ENCODE data around the gene LDB2. TPM values are rescaled to one million over a fixed set of nuclear protein-coding genes. Genes with fewer than 3 reads are reported as not detected.
"Not testable (repeated sequence)": the region's sequence is repeated elsewhere in the genome, so short reads cannot be mapped to it uniquely, and the experiment has no call there.

LDB2 gene
- total RNA-seq, 1 donor from 2014 or later = not detected

DNA sequence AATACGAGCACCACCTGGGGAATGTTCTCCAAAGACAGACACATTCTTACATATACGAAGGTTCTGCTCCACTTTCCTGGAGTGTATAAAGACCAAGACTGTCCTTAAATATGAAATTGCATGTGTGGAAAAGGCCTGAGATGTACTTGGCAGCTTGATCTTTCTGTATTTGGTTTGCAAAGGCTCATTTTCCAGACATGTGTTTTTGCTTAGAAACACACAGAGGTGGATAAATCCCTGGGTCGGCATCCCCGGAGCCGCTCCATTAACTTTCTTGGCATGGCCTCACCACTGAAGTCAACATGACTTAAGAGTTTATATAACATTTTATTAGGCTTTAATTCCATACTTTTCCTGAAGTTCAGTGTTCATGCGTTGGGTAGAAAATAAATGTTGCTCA is 239.4 kb downstream of the LDB2 start:
- no peak for DNase-seq (ENCODE audit: low read depth)

DNA sequence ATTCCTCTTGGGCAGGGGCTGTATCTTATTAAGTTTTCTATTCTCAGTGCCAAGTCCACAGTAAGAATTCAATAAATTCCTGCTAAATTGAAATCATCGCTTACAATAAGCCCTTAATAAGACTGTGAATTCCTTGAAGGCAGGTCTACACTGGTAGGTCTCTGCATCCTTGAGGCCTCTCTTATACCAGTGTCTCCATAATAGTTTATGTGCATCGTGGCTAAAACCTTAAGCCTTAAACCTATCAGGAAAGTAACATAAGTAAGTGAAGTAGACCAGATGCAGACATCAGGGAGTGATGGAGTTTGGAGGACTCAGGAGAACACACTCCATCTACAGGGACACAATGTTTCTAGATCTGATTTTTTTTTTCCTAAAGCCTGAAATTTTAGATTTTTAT is 240.3 kb downstream of the LDB2 start:
- no peak for DNase-seq (ENCODE audit: low read depth)

DNA sequence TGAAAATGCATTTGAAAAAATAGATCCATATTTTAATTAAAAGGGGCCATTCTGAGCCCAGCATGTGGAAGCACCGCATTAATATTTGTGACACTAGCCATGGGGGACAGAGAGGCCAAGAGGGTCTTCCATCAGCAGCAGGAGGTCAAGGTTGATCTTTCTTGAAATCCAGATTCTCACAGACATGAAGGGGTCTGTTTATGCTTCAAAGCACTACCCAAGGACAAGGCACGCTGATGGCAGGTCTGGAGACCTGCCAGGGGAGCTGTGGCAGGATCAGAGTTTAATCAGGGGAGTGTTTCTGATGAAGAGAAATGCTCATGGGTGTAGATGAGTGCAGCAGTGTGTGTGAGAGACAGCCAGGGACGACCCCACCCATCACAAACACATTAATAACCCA is 243.3 kb downstream of the LDB2 start:
- DNase-seq (ENCODE audit: low read depth) = no peak

DNA sequence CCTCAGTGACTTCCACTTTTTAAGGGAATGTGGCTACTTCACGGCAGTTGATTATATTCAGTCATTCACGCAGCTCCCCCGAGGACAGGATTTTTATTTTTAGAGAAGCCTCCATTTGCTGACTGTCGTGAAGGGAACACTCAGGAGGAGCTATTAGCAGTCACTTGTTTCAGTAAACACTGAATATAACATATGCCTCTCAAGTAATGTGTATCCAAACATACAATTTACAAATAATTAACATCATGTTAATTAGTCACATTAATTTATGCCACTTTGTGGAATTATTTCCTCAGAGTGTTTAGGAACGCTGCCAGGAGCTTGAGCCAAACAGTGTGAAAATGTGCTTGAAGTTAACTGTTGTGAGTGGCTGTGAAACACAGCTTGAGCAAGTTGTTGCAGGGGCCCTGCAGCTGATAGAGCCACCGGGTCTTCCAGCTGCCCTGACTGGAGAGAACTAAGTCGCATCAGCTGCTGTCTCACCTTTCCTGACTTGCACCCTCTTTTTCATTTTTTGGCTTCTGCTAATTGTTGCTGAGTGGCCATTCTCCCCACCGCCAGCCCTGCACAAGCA is 245.6 kb downstream of the LDB2 start:
- no peak for DNase-seq (ENCODE audit: low read depth)

DNA sequence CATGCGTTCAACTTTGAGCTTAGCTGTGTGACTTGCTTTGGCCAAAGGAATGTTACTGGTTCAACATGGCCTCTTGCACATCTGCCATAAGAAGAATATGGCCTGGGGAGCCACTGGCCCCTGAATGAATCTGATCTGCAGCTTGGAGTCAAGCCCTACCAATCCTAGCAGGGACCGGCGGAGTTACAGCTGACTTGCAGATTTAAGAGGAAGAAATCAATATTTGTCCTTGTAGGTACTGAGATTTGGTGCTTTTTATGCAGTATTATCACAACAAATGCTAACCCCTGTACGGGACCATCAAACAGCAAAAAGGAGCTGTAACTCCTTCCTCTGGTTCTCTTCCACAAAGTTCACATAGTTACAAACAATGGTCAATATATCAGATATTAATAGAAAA is 252.0 kb downstream of the LDB2 start:
- no peak for DNase-seq (ENCODE audit: low read depth)

DNA sequence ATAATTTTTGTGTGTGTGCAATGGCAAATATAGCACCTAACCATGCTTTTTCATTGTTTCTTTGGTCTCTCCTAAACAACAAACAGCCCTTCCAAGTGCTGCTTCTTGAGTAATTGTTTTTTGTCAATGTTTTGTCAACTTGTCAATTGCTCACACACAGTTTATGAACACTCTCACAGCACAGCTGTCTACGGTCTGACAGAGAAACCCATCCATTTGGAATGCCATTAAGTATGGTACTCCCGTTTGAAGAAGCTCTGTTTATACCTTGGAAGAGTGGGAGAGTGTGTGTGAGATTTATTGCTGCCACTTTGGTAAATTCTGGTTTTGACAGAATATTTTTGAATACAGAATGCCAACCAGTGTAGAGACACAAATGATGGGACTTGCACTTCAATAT is 254.6 kb downstream of the LDB2 start:
- no peak for DNase-seq (ENCODE audit: low read depth)

DNA sequence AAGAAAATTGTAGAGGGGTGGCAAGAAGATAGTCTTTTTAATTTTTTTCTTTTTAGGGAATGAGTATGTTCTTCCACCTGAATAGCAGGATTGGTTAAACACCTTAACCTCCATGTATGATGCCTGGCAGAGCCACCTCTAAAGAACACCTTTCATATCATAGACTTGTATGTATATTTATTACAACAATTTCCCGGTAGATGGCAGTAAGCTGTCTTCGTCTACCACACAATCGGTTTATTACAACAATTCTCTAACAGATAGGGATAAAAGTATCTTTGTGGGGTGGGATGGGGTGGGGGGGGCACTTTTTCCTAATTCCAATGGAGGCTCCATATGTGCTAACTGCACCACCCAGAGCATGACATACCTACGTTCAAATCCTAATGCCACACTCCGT is 255.5 kb downstream of the LDB2 start:
- no peak for DNase-seq (ENCODE audit: low read depth)

DNA sequence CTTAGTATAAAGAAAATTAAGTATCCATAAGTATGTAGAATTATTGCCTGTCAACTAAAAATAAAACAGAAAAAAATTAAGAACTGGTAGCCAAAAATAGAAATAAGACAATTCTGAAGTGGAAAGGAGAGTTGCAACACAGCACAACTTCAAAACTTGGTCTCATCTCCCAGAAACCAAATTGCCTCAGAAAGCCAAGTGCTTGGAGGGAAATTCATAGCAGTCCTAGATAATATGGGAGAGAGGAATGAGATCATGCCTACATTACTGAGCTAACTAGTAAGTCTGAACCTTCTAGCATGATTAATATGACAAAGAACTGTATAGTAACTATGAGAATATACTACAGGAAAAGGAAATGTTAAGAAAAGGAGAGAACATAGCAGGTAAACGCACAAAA is 256.5 kb downstream of the LDB2 start:
- DNase-seq (ENCODE audit: low read depth) = no peak

DNA sequence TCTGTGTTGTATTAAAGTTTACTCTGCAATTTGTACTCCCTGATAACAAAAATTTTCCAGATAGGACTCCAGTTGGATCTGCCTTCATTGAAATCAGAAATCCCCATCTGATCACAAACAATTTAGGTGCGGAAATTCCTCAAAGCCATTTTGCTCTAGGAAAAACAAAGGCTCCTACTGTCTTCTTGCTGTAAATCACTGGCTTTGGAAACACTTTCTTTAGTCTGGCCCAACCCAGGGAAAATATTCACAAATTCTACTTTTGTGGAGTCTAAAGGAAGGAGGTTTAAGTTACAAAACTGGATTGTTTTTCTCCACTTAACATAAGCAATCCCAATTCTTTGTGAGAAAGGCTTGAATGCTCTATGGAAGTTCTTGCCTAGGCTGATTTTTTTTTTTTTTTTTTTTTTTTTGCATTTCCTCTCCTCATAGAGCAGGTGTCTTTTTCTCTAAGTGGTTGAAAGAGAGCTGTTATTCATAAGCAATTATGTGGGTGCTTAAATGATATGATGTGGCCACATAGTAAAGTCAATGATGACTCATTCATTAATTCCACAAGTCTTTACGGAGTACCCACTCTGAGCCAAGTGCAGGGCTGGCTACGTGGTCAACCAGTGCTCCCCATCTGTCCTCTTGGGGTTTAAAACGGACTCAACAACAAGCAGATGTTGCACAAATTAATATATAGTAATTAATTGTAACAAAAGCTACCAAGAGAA is 261.4 kb downstream of the LDB2 start:
- no peak for DNase-seq (ENCODE audit: low read depth)

DNA sequence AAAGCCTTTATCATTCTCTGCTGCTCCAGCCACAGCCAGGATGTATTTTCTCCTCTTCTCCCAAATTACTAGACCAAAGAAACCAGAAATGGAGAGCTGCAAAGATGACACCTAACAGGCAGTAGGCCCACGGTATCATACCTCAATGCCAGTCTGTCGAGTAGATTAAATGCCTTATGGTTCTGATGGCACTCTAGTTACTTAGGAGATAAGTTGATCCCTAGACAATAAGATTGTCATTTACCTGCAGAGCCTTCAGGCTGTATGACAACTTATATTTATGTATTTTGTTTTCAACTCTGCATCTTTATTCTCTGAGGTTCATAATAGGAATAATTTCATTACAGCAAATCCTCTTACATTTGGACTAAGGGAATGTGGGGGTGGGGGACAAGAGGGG is 262.1 kb downstream of the LDB2 start:
- no peak for DNase-seq (ENCODE audit: low read depth)

DNA sequence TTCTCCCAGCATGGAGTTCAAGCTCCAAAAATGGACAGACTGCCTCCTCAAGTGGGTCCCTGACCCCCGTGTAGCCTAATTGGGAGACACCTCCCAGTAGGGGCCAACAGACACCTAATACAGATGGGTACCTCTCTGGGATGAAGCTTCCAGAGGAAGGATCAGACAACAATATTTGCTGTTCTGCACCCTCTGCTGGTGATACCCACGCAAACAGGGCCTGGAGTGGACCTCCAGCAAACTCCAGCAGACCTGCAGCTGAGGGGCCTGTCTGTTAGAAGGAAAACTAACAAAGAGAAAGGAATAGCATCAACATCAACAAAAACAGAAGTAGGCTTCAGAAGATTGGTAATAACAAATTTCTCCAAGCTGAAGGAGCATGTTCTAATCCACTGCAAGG is 269.2 kb downstream of the LDB2 start:
- DNase-seq (ENCODE audit: low read depth) = not testable (repeated sequence)

DNA sequence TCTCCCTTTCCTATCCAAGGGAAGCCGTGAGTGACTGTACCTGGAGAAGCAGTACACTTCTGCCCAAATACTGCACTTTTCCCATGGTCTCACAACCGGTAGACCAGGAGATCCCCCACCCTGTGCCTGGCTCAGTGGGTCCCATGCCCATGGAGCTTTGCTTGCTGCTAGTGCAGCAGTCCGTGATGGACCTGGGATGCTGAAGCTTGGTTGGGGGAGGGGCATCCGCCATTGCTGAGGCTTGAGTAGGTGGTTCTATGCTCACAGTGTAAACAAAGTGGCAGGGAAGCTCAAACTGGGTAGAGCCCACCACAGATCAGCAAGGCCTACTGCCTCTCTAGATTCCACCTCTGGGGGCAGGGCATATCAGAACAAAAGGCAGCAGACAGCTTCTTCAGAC is 269.6 kb downstream of the LDB2 start:
- DNase-seq (ENCODE audit: low read depth) = not testable (repeated sequence)

DNA sequence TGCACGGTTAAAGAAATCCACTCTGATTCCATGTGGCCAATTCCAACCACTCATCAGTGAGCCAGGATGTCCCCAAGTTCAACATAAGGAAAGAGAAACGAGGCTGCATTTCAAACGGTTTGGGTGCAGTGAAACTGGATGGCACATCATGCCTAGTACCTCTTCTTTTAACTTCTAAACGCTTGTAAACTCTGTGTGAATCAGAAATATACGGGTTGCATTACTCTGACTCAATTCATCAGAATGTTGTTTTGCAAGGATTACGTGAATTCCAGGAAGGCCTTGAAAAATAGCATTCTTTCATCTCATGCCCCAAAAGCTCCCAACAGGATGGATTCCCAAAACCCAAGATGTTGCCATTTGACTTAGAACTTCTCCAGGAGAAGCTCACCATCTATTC is 270.4 kb downstream of the LDB2 start:
- DNase-seq (ENCODE audit: low read depth) = no peak

DNA sequence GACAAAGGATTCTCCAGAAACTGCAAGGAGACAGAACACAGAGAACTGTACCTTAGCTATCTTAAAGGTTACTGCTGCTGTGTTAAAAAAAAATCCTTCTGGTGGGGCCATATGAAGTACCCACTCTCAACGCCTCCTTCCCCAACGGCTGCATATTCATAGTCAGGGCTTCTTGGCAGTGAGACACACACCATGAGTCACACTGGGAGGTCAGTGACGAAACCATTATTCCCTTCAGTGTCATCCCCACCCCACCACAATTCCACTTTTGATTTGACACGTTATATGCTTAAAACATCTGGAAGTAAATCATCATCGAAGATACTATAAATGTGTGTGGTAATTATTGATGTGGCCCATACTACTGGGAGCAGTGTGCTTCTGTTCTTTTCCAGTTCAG is 271.5 kb downstream of the LDB2 start:
- no peak for DNase-seq (ENCODE audit: low read depth)

DNA sequence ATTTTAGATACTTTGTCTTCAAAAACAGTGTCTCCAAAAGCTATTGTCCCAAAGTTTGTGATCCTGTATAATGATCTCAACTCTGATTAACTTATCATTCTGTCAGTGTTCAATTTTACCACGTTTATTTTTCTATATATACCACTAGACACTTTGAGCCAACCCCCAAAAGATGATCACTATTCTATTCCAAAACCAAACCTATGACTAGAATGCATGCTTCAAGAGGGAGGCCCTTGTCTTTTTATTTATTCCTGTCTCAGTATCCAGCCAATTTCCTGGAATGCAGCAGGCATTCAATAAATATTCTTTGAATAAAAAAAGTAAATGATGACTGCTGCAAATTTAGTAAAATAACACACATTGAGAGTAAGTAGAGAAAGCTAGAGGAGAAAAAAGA is 275.6 kb downstream of the LDB2 start:
- DNase-seq (ENCODE audit: low read depth) = no peak

DNA sequence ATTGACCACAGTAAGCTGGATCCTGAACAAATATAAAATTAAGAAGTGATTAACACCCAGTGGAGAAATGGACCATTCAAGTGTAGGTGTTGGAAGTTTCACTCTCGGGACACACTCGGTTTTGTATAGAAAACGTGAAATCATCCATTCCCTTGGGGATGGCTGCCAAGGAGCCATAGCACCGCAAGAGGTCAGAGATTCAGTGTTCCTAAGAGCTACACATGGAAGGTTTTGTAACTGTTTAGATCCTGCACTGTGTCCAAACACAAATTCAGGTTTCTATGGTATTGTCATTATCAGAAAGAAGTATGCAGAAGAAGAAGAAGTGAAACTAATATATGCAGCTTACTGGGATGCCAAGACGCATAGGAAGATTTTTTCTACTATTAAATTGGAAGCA is 281.0 kb downstream of the LDB2 start:
- DNase-seq (ENCODE audit: low read depth) = no peak

DNA sequence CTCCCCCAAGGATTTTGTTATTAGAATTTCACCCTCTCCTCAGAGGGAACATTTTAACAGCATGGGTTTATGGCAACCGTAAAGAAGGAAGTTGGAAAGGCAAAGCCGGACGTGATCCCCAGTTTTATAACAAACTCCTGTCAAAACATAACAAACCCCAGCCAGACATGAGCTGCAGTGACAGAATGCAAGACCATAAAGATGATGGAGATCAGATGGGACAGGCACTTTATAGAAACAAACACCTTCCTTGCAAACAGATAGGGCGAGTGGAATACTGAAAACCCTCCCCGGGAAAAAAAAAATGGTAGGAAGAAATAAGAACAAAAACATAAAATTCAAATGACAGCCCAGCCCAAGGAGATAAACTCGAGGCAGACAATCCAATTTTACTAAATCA is 281.4 kb downstream of the LDB2 start:
- DNase-seq (ENCODE audit: low read depth) = no peak

DNA sequence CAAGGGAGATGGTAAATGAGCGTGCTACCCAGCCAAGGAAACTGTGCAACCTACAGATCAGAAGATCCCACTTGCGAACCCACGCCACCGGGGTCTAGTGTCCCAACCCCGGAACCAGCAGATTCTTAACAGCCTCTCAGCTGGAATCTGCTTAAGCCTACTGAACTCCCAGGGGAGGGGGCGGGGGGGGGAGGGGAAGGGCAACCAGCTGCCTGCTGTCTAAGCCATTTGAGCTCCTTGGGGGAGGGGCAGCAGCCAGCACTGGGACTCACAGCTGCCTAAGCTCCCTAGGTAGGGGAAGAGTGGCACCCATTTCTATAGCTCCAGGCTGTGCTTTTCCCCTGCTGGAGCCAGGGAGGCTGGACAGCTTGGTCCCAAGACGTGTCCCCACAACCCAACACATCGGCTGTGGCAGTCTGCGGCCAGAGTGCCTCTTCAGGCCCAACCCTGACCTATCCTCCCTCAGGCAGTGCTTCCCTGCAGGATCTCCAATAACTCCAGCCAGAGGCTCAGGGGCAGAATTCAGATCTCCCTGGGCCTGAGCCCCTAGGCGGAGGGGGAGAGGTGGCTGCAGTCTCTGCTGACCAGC is 289.2 kb downstream of the LDB2 start:
- no peak for DNase-seq (ENCODE audit: low read depth)

DNA sequence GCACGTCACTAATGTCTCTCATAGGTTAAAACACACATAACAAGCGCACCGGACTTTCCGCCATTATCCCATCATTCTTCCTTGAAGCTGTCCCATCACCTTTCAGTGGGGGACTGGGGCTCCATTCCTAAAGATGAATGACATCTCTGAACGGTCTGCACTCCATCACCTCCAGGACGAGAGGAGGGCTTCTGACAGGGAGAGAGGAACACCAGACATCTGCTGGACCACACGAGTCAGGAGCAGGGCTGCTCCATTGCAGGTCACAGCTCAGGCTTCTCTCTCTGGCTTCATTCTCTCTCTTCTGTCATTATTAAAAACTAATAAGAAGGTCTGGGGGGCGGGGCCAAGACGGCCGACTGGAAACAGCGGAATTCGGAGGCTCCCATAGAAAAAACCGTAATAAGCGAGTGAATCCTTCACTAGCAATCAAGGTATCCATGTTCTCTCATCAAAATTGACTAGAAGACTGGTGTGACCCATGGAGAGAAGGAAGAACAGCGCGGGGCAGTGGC is 289.8 kb downstream of the LDB2 start:
- DNase-seq (ENCODE audit: low read depth) = no peak

DNA sequence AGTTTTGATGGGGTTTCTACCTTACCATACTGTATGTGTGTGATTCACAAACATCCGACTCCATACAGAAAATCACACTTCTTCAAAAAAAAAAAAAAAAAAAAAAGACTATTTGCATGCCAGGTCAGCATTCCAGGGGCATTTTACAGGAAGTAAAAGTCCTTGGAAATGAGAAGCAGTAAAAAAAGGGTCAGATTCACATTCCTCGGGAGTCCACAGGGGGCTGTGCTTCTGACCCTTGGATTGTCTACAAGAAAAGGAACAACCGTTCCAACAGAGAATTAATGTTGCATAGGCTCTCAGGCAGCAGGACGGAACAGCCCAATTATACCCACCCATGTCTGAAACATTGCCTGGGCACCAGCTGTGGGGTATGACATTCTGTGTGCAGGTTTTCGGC is 290.3 kb downstream of the LDB2 start:
- DNase-seq (ENCODE audit: low read depth) = no peak

DNA sequence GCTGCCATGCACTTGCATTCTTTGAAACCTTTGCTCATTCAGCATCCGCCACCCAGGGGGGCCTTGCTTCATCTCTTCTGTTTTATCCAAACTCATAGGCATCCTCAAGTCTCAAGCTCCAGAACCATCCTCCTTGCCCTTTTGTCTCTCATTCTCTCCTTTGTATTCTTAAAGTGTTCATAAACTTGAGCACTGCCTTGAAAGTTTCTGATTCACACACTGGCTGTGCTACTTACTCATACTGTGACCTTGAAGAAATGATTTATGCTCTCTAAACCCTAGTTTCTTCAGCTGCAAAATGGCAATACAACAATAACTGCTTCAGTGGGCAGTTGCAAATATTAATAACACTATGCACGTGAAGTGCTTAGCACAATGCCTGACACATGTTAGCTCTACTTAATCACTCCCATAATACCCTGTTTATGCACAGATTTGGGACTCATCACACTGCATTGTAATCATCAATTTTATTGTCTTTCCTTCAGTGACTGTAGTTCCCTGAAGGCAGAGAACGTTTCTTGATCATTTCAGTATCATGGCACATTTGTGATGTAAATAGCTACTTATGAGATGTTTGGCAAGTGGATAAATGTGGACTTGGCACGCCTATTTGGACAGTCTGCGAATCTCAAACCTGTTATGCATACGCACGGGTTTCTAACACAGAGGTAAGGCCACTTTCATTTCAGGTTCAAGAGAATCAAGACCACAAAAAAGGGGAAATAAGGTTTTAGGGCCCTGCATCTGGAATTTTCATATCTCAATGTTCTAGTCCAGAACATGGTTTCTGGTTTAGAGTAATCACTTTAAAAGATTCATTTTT is 291.0 kb downstream of the LDB2 start:
- DNase-seq (ENCODE audit: low read depth) = no peak

DNA sequence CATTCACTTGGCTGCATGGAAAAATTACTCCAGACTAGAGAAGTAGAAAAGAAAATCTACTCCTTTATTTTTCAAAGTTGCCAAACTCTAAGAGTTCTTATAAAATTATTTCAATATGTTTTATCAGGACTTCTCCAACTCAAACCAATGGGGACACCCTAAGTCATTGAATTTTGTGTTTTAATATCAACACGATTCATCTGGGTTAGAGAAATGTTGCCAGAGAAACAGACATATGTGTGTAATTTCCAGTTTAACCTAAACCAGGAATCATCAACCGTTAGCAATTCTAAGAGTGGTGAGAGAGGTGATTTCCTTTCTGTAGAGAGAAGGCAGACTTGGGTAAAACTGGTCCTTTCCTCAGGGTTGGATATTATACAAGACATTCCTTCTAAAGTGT is 291.8 kb downstream of the LDB2 start:
- no peak for DNase-seq (ENCODE audit: low read depth)

Measured in myocyte (in vitro differentiated cells).